HG02798 (cell line): ENCODE results near the gene SCFD1.
"Not testable (repeated sequence)": the region's sequence is repeated elsewhere in the genome, so short reads cannot be mapped to it uniquely, and the experiment has no call there.

ENCODE experiments used
- ATAC-seq: cut with Tn5 transposase; IDR thresholded peaks from one replicate; pipeline ENCODE4 v1.9.1; 2021; ENCODE audit warnings: mild to moderate bottlenecking; ENCODE audit not compliant: unreplicated experiment, poor library complexity

Gene SCFD1

GRCh38 chr14:30621940-30622830, at the start of gene SCFD1:
Gene SCFD1 (plus strand): TSS chr14:30622319. CDS start chr14:30622339, 20 bp downstream.
- peak; percentile 96 for ATAC-seq

GRCh38 chr14:30572771-30573170, 49.3 kb upstream of the SCFD1 start:
- ATAC-seq, result no peak

DNA sequence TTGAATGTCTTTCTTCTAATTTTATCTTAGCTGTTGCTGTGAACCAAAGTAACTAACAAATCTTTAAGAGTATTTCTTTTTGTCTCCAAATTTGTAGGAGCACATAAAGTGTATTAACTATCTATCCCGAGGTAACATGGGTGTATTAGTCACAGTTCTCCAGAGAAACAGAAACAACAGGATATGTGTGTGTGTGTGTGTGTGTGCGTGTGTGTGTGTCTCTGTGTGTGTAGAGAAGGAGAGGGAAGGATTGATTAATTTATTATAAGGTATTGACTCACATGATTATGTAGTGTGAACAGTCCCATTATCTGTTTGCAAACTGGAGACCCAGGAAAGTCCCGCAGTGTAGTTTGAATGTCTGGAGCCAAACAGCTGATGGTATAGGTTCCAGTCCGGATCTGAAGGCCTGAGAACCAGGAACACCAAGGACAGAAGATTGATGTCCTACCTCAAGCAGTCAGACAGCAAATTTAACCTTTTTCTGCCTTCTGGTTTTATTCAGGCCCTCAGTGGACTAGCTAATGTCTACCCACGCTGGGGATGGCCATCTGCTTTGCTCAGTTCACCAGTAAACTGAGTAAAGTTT, 48.8 kb upstream of the SCFD1 start:
- ATAC-seq, result no peak

GRCh38 chr14:30573966-30574365, 48.2 kb upstream of the SCFD1 start:
- ATAC-seq, result no peak

DNA sequence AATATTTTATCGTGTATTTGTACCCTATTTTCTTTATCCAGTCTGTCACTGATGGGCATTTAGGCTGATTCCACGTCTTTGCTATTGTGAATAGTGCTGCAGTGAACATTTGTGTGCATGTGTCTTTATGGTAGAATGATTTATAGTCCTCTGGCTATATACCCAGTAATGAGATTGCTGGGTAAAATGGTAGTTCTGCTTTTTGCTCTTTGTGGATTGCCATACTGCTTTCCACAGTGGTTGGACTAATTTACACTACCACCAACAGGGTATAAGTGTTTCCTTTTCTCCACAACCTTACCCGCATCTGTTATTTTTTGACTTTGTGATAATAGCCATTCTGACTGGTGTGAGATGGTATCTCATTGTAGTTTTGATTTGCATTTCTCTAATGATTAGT, 47.3 kb upstream of the SCFD1 start:
- not testable (repeated sequence) for ATAC-seq

DNA sequence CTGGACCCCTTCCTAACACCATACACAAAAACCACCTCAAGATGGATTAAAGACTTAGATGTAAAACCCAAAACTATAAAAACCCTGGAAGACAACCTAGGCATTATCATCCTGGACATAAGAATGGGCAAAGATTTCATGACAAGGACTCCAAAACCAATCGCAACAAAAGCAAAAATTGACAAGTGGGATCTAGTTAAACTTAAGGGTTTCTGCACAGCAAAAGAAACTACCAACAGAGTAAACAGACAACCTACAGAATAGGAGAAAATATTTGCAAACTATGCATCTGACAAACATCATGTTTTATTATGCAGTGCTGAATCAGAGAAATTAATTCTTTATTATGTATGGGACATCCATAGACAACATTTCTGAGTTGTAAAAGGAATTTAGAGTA, 45.8 kb upstream of the SCFD1 start:
- ATAC-seq, result not testable (repeated sequence)

GRCh38 chr14:30580616-30581282, 41.4 kb upstream of the SCFD1 start:
- ATAC-seq, result no peak

DNA sequence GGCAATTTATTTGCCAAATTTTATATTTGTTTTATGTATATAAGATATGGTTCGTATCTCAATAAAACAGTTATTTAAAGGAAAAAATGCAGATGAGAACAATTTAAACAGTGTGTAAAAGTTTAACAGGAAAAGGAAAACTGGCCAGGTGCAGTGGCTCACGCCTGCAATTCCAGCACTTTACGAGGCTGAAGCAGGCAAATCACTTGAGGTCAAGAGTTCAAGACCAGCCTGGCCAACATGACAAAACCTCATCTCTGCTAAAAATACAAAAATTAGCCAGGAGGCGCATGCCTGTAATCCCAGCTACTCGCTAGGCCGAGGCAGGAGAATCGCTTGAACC, 40.9 kb upstream of the SCFD1 start:
- ATAC-seq, result no peak

DNA sequence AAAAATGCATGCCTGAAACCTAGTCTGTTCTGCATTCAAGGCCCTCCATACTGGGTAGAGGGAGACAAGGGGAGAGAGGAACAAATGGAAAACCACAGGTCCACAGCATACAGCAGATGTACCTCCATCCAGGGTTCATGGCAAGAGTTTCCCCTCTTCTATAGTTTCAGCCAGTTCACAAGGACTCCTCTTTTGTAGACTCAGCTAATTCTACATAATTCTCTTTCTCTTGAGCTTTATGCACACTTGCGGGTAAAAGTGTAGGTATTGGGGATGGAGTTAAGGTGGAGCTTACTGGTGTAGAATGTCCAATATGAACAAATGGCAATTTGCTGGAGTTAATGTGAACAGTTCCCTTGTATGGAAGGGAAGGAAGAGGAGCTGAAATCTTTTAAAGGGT, 39.7 kb upstream of the SCFD1 start:
- ATAC-seq, result no peak

DNA sequence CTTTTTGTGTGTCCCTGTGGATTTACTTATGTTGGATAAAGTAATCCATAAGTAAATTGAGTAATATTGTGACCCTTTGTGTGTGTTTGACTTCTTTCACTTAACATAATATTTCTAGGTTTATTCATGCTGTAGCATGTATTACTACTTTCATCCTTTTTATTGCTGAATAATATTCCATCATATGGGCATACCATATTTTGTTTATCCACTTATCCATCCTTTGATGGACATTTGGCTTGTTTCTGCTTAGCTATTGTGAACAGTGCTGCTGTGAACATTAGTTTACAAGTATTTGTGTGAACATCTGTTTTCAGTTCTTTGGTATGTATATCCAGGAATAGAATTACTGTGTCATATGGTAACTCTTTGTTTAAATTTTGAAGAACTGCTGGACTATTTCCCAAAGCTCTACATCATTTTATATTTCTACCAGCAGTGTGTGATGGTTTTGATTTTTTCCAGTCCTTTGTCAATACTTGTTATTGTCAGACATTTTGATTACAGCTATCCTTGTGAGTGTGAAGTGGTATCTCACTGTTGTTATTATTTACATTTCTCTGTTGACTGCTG, 38.0 kb upstream of the SCFD1 start:
- no peak for ATAC-seq

GRCh38 chr14:30585204-30585603, 36.9 kb upstream of the SCFD1 start:
- ATAC-seq, result no peak

DNA sequence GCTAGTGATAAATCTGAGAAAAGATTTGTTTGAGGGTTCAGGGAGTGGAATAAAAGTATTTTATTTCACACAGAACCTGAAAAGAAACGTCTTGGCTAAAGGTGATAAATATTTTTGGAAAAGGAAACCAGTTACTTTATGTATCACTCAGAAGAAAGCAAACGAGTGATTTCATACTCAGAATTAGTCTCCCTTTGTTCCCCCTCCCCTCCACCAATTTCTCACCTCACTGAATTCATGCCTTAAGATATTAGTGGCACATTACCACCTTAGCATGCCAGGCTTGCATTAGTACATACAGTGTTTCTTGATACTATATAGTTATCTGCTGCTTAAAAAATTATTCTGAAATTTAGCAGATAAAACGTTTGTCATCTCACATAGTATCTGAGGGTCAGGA, 35.0 kb upstream of the SCFD1 start:
- no peak for ATAC-seq

DNA sequence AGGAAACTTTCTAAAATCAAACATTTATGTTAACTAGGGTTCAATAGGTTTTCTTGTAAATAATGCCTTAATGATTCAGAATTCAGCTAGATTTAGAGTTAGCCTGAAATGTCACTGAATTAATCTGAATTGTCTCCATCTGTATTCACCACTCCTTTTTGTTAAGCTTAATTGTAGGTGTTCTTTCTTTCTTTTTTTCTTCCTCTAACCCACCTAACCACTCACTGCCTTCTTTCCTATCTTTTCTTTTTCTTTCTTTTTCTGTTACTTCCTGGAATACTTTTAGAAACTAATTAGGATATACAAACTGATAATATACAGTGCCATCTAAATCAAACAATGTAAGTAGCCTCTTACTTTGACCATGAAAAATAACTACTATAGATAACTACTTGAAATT, 33.2 kb upstream of the SCFD1 start:
- no peak for ATAC-seq

DNA sequence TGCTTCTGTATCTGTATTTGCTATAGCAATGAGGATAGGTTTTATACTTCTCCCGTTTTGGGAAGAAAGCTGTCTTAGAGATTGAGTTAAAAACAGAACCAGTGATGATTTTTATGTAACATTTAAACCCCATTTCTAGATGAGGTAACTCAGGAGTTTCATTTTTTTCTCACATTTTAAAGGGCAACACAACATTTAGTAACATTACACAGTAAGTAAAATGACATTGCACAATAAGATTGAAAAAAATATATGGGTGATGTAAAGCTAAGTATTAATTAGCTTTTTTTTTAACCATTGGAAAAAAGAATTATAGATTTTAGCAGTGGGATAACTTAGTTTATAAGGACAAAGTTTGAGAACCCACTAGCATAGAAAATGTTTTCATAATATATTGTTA, 25.2 kb upstream of the SCFD1 start:
- no peak for ATAC-seq

DNA sequence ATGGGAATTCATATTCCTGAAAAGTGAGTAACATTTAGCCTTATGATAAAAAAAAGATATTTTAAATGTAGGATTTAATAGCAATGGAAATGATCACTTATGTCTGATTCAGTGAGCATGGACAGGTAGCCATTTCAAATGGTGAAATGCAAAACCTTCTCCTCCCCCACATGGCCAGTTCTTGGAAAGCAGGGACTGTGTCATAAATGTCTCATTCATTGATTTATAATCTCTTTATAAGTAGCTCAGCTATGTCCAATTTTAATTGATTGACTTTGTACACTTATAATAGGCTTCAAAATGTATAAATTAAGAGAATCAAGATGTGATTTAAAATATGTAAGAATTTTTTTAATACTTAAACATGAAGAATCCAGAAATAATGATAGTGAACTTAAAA, 24.6 kb upstream of the SCFD1 start:
- ATAC-seq, result no peak

- no peak for ATAC-seq
Measured at GRCh38 chr14:30600922-30601918, 20.9 kb upstream of the SCFD1 start.

- no peak for ATAC-seq
Measured at GRCh38 chr14:30603402-30603801, 18.7 kb upstream of the SCFD1 start.

DNA sequence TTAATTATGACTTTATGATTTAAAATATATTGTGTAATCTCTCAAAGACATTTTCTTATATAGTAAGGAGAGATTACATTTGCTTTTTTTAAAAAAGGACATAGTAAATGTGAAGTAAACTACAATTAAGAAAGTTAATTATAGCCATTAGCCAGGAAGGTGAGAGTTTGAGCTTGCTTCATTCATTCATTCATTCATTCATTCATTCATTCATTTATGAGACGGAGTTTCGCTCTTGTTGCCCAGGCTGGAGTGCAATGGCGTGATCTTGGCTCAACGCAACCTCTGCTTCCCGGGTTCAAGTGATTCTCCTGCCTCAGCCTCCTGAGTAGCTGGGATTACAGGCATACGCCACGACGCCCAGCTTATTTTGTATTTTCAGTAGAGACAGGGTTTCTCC, 17.4 kb upstream of the SCFD1 start:
- ATAC-seq, result not testable (repeated sequence)

DNA sequence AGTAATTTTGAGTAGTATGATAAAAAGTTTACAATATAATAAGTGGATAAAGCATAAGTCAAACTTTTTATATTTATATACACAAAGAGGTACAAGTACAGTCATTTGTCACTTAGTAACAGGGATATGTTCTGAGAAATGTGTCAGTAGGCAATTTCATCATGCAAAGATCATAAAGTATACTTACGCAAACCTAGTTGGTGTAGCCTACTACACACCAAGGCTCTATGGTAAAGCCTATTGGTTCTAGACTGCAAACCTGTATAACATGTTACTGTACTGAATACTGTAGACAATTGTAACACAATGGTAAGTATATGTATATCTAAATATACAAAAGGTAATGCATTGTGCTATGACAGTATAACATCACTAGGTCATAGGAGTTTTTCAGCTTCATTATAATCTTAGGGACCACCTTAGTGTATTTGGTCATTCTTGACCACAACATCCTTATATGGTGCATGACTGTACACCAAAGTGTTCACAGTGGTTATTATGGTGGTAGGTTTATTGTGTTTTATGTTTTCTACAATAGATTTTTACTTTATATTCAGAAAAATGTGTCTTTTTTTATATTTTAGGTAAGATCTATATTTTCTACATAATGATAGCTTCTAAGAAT, 14.9 kb upstream of the SCFD1 start:
- ATAC-seq, result no peak
